ENCODE measurements around the gene PDZD2.
"Not testable (repeated sequence)": the region's sequence is repeated elsewhere in the genome, so short reads cannot be mapped to it uniquely, and the experiment has no call there.

The PDZD2 gene

GRCh38 chr5:31768784-31769183, 129.9 kb downstream of the PDZD2 start:
- no peak for DNase-seq (ENCODE audit: low read depth in 2 of 2)

GRCh38 chr5:31769530-31769929, 130.6 kb downstream of the PDZD2 start:
- DNase-seq (ENCODE audit: low read depth in 2 of 2) = no peak

GRCh38 chr5:31770132-31770720, 131.3 kb downstream of the PDZD2 start:
- no peak for DNase-seq (ENCODE audit: low read depth in 2 of 2)

GRCh38 chr5:31770998-31771397, 132.1 kb downstream of the PDZD2 start:
- DNase-seq (ENCODE audit: low read depth in 2 of 2) = no peak

- DNase-seq (ENCODE audit: low read depth in 2 of 2) = no peak
Observed at GRCh38 chr5:31771500-31771899, 132.6 kb downstream of the PDZD2 start.

GRCh38 chr5:31776294-31776693, 137.4 kb downstream of the PDZD2 start:
- not testable (repeated sequence) for DNase-seq (ENCODE audit: low read depth in 2 of 2)

- DNase-seq (ENCODE audit: low read depth in 2 of 2) = no peak
Observed at GRCh38 chr5:31776976-31777651, 138.2 kb downstream of the PDZD2 start.

GRCh38 chr5:31781772-31782171, 142.8 kb downstream of the PDZD2 start:
- no peak for DNase-seq (ENCODE audit: low read depth in 2 of 2)

GRCh38 chr5:31783086-31783645, 144.2 kb downstream of the PDZD2 start:
- no peak for DNase-seq (ENCODE audit: low read depth in 2 of 2)

- no peak for DNase-seq (ENCODE audit: low read depth in 2 of 2)
Observed at GRCh38 chr5:31783731-31784130, 144.8 kb downstream of the PDZD2 start.

- DNase-seq (ENCODE audit: low read depth in 2 of 2) = no peak
Observed at GRCh38 chr5:31786090-31786631, 147.2 kb downstream of the PDZD2 start.

GRCh38 chr5:31794009-31794408, 155.1 kb downstream of the PDZD2 start:
- DNase-seq (ENCODE audit: low read depth in 2 of 2) = no peak

- DNase-seq (ENCODE audit: low read depth in 2 of 2) = no peak
Observed at GRCh38 chr5:31798168-31798567, 159.2 kb downstream of the PDZD2 start.

- DNase-seq (ENCODE audit: low read depth in 2 of 2) = no peak
Observed at GRCh38 chr5:31800351-31800750, 161.4 kb downstream of the PDZD2 start.

GRCh38 chr5:31805785-31806400, 167.0 kb downstream of the PDZD2 start:
- DNase-seq (ENCODE audit: low read depth in 2 of 2) = no peak

GRCh38 chr5:31806561-31806960, 167.6 kb downstream of the PDZD2 start:
- DNase-seq (ENCODE audit: low read depth in 2 of 2) = no peak

- DNase-seq (ENCODE audit: low read depth in 2 of 2) = no peak
Observed at GRCh38 chr5:31807789-31808540, 169.0 kb downstream of the PDZD2 start.

- no peak for DNase-seq (ENCODE audit: low read depth in 2 of 2)
Observed at GRCh38 chr5:31809050-31809870, 170.3 kb downstream of the PDZD2 start.

- no peak for DNase-seq (ENCODE audit: low read depth in 2 of 2)
Observed at GRCh38 chr5:31811210-31811609, 172.3 kb downstream of the PDZD2 start.

GRCh38 chr5:31815376-31815775, 176.4 kb downstream of the PDZD2 start:
- no peak for DNase-seq (ENCODE audit: low read depth in 2 of 2)

GRCh38 chr5:31819926-31820516, 181.1 kb downstream of the PDZD2 start:
- DNase-seq (ENCODE audit: low read depth in 2 of 2) = no peak

All from stimulated activated CD8-positive, alpha-beta memory T cell treated with anti-CD3 and anti-CD28 coated beads, Interleukin-7, amount 100 ng/mL, for 4 hours (primary cell).